Germinal center (tissue), 1 donor: ENCODE measurements around the gene TMEM87B.
A peak's percentile ranks its signal among the peaks of the same experiment; 100 is the strongest.
"Not testable (repeated sequence)": the region's sequence is repeated elsewhere in the genome, so short reads cannot be mapped to it uniquely, and the experiment has no call there.

Source experiments
- DNase-seq: peaks from one replicate; pipeline ENCODE4 v3.0.0; 2012; ENCODE audit warnings: mixed read lengths, low spot score

The TMEM87B gene

GRCh38 chr2:112133344-112133743 lies 78.3 kb downstream of the TMEM87B start:
- DNase-seq, result no peak

- no peak for DNase-seq
Observed at GRCh38 chr2:112134120-112134519, 79.1 kb downstream of the TMEM87B start.

DNA sequence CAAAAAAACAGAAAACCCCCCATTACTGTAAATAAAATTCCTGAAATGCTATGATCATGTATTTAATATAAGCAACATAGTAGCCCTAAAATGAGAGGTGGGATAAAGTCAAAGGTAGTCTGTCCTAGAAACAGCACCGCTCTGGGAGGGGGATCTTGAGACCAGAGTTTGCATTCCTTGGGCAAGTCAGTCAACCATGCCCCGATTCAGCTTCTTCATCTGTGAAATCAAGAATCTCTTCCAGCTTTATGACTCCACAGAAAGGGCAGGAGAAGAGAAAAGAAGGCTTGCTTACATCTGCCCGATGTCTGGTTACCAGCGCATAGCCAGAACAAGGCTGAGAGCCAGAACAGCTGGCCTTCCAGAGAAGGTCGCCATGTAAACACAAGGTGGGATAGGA lies 81.0 kb downstream of the TMEM87B start:
- DNase-seq, result no peak

DNA sequence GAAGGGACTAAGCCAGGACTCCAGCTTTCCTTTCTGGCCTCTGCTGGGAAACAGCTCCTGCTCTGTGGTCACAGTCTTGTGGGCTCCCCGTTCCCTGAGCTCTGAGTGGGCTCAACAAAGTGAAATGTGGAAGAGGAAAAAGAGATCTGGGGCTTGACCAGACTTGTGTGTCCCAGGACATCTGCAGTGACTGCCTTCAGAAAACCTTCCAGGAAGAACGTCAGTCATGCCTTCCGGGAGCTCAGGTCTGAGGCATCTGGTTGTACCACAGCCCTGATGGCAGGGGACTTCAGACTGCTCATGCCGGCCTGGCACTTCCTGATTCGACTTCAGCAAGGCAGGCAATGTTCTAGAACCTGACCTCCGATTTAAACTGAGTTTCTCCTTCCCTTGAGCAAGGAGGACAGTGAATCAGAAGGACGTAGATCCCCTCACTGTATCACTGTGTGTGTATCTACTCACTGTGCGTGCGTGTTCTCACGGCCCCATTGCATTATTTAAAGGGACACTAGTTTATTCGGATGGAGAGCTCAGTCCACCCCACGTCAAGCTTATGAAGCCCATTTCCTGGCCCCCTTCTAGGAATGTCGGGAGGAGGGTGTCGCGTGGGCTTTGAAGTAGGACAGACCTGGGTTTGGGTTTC lies 82.6 kb downstream of the TMEM87B start:
- peak; percentile 47 for DNase-seq

DNA sequence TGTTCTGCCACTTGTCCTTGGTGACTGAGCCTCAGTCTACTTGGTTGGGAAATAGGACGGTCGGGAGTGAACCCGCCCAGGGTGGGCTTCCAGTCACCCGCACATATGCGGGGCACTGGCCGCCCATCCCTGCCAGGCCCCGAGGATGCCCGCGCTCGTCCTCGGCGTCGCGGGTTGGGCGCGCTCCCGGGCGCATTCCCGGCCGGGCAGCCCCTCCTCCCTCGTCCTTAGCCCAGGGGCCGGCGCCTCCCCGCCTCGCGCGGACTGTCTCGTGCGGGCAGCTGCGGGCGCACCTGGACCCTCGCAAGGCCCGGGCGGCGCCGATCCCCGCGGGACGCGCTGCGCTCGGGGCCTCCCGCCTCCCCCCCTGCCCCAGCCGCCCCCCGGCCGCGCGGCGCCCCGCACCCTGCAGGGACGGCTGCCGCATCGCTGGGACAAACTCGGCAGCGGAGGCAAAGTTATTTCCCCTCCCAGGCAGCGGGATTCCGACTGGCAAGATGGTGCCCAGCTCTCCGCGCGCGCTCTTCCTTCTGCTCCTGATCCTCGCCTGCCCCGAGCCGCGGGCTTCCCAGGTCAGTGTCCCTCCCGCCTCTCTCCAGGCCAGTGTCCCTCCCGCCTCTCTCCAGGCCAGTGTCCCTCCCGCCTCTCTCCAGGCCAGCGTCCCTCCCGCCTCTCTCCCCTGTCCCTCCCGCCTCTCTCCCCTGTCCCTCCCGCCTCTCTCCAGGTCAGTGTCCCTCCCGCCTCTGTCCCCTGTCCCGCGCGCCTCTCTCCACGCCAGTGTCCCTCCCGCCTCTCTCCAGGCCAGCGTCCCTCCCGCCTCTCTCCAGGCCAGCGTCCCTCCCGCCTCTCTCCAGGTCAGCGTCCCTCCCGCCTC lies 83.3 kb downstream of the TMEM87B start, which contains the start of gene FBLN7:
Gene FBLN7, plus strand, starts transcription at position 227 of the 874 bp plus-strand sequence. Its CDS starts 271 bp downstream, at position 498.
- DNase-seq, result no peak

DNA sequence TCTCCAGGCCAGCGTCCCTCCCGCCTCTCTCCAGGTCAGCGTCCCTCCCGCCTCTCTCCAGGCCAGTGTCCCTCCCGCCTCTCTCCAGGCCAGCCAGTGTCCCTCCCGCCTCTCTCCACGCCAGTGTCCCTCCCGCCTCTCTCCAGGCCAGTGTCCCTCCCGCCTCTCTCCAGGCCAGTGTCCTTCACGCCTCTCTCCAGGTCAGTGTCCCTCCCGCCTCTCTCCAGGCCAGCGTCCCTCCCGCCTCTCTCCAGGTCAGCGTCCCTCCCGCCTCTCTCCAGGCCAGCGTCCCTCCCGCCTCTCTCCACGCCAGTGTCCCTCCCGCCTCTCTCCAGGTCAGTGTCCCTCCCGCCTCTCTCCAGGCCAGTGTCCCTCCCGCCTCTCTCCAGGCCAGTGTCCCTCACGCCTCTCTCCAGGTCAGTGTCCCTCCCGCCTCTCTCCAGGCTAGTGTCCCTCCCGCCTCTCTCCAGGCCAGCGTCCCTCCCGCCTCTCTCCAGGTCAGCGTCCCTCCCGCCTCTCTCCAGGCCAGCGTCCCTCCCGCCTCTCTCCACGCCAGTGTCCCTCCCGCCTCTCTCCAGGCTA lies 84.1 kb downstream of the TMEM87B start:
- not testable (repeated sequence) for DNase-seq

- DNase-seq, result not testable (repeated sequence)
Observed at GRCh38 chr2:112139661-112140204, 84.7 kb downstream of the TMEM87B start.

DNA sequence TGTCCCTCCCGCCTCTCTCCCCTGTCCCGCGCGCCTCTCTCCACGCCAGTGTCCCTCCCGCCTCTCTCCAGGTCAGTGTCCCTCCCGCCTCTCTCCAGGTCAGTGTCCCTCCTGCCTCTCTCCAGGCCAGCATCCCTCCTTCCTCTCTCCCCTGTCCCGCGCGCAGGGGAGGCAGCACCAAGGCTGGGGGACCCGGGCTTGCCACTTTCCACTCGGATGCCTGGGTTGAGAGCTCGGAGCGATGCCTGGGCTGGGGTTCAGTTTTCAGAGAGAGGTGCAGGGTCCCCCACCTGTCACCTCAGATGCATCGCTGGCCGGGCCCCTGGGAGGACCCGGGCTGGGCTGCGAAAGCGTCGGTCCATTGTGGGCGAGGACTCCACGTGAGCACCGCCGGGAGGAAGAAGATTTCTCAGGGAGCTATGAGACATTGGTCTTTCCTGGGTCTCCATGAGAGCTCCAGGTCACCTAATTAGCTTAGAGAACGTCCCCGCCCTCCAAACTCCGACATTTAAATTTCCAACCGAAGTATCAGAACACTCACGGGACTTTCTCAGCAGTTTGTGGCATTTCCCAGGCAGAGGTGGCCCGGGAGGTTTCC lies 85.2 kb downstream of the TMEM87B start:
- no peak for DNase-seq

DNA sequence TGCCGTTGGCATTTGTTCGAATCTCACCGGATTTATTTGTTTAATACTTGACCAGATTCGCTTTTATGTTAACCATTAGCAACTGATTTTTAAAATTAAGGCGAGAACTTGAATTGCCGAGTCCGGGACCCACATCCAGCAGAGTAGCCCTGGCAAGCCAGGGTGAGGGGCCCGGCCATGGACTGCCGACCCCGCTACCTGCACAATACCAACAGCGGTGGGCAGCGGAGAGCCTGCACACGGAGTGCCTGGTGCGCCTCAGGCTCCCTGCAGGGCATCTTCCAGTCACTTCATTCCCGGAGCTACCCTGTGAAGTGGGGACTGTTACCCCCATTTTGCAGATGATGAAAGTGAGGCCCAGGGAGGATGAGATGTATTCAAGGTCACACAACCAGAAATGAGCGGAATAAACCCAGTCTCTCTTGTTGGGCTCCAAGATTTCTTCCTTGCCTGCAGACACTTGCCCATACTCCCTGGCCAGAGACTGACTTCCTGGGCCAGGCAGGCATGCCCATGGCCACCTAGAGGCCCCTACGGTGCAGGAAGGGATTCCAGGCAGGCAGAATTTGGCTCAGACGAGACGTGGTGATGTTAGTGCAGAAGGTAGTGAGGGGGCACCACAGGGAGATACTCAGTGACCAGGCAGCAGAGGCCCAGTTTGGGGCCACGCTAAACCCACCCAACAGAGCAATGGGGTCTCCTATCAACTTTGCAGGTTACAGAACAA lies 86.0 kb downstream of the TMEM87B start:
- no peak for DNase-seq

DNA sequence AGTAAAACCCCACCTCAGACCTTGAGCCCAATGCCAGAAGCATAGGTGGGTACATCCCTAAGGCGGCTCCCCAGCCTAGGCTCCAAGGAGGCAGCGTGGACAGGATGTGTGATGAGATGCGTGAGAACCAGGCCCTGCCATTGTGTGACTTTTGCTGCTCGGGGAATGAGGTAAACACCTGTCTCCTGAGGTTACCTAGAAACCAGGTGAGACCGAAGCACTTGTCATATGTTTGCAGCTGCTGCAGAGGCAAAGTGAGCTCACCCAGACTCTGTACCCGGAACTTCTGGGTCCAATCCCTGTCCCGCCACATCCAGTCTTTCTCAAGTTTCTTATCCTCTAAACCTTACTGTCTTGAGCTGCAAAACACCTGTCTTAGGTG lies 86.5 kb downstream of the TMEM87B start:
- DNase-seq, result no peak

DNA sequence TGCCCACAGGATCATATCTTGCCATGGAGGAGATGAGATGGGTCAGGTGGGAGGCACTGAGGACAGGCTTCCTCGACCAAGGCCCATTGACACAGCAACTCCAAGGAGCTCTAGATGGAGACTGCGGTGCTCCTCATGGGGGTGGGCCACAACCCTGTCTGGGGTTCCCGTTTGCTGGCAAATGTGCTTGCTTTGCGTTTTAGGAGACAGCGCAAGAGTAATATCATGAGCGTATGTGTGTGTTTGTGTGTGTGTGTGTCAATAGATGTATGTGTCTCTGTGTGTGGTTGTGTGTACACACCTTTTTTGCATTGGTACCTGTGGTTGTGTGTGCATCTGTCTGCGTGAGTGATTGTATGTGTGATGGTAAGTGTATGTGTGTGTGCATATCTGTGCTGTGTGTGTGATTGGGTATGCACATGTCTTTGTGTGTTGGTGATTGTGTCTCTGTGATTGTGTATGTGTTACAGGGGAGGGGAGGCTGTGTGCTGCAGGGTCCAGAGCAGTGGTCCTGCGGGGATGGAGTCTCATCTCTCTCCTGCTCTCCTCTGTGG lies 87.5 kb downstream of the TMEM87B start:
- DNase-seq, result no peak

- no peak for DNase-seq
Observed at GRCh38 chr2:112143150-112143549, 88.1 kb downstream of the TMEM87B start.

GRCh38 chr2:112144966-112145365 lies 89.9 kb downstream of the TMEM87B start:
- no peak for DNase-seq

GRCh38 chr2:112147382-112148168 lies 92.5 kb downstream of the TMEM87B start:
- no peak for DNase-seq

DNA sequence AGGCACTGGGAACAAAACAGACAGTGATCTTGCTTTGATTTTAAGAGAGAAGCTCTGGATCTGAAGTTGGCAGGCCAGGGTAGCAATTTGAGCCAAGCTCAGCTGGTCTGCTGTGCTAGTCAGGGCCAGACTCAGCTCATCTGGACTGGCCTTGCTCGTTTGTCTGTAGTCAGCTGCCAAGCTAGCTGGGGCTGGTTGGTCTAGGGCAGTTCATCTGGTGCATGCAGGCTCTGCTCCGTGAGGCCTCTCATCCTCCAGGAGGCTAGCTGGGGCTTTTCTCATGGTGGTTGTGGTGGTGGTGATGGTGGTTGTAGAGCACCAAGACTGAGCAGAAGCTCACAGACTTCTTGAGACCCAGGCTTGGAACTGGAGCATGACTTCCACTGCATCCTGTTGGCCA lies 93.4 kb downstream of the TMEM87B start:
- DNase-seq, result no peak

DNA sequence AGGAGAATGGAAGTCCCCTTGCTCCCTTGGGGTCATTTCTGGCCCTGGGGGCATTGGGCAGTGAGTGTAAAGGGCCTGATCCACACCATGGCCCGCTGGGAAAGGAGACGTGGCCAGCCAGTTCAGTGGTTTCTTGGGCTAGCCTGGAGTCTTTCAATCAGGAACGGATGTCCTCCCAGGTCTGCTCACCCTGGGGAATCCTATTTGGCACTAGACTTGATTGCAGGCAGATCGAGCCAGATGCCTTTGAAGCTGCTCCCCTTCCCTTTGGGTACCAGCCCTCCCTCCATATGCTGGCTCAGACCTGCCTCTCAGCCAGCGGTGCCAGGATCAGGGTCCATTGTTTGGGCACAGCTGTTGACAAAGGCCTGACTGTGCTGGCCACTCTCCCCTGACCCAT lies 94.1 kb downstream of the TMEM87B start:
- no peak for DNase-seq

DNA sequence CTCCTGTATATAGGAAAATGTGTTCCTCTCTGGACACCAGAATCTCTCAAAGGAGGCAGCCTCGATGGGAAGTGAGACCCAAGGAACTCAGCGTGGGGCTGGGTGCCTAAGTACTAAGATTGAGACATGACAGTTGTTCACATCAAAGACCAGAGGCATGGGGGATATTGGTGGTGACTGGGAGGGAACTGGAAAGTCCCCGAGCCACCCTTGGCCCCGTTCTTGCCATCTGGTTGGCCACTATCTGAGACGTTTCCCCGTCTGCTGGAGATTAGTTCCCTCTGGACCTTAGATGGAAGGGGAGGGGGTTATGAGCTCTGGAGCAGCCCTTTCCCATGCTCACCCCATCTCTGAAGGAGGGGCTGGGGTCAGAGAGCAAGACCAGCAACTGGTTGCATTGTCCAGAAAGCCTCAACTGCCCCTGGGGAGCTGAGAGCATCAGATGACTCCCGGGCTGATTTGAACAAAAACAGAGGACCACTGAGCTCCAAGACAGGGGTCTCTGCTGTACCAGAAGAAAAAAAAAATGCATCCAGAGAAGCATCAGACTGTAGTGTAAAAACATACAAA lies 94.9 kb downstream of the TMEM87B start:
- no peak for DNase-seq

GRCh38 chr2:112150447-112150846 lies 95.4 kb downstream of the TMEM87B start:
- no peak for DNase-seq

GRCh38 chr2:112150851-112151250 lies 95.8 kb downstream of the TMEM87B start:
- DNase-seq, result no peak

DNA sequence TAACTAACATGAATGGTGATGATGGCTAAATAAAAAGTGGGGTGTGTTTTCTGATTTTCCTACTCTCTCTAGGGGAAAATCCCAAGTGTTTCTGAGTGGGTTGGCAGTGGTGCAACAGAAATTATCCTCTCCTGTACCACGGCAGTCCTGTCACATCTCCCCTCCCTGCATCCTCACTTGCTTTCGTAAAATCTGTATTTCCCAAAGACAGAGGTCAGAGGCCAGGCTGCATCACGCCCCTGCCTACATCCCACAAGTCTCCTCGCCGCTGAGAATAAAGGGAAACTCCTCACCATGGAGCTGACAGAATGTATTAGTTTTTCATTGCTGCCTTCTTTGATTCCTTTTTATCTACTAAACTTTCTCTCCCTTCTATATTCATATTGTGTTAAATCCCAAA lies 96.2 kb downstream of the TMEM87B start:
- DNase-seq, result no peak
